Naive thymus-derived CD8-positive, alpha-beta T cell (primary cell): Measurements from ENCODE around the gene DHFR. TPM values are rescaled to one million over a fixed set of nuclear protein-coding genes. Genes with fewer than 3 reads are reported as not detected.

Experiments
- ATAC-seq, 2 donors: fragments of 150-1000 bp; cut with Tn5 transposase in 1 of 2; sonication (Bioruptor Pico), chemical (Tn5 transposase) in 1 of 2; 1 replicate in 1 of 2; 2 replicates in 1 of 2; pipeline ENCODE4 v1.10.0; 2021; ENCODE audit warnings: mild to moderate bottlenecking in 2 of 2, moderate library complexity in 2 of 2
- POLR2A ChIA-PET: fragments of 350-600 bp; sonication (Branson Sonifier 250); formaldehyde crosslinking; loops from one replicate; lab custom pipeline; 2021; ENCODE audit warnings: antibody characterized with exemption; lab: Charles Lee
- DNase-seq, 10 donors: peaks; one replicate each; pipeline versions ENCODE4 v3.0.0 to v3.0.0-alpha.2; 2020 to 2022
- H3K27ac Mint-ChIP-seq, 10 donors: one replicate each; pipeline ENCODE4 v1.8.0; 2020 to 2022; ENCODE audit warnings: mild to moderate bottlenecking in 10 of 10, mixed read lengths in 10 of 10, moderate library complexity in 4 of 10, inconsistent platforms in 1 of 10
- H3K27me3 Mint-ChIP-seq, 5 donors: one replicate each; pipeline ENCODE4 v1.8.0; 2021 to 2022; ENCODE audit warnings: mixed read lengths in 5 of 5
- H3K36me3 Mint-ChIP-seq, 3 donors: one replicate each; pipeline ENCODE4 v1.8.0; 2020 to 2022; ENCODE audit warnings: mixed read lengths in 3 of 3, mild to moderate bottlenecking in 2 of 3, inconsistent platforms in 1 of 3
- H3K4me1 Mint-ChIP-seq, 4 donors: one replicate each; pipeline ENCODE4 v1.8.0; 2021 to 2022; ENCODE audit warnings: mixed read lengths in 4 of 4
- H3K4me3 Mint-ChIP-seq, 10 donors: one replicate each; pipeline ENCODE4 v1.8.0; 2020 to 2022; ENCODE audit warnings: mild to moderate bottlenecking in 10 of 10, mixed read lengths in 10 of 10, moderate library complexity in 6 of 10, inconsistent platforms in 1 of 10
- H3K9me3 Mint-ChIP-seq, 9 donors: one replicate each; pipeline ENCODE4 v1.8.0; 2020 to 2022; ENCODE audit warnings: mixed read lengths in 9 of 9, mild to moderate bottlenecking in 3 of 9, inconsistent platforms in 1 of 9, moderate library complexity in 1 of 9
- polyA plus RNA-seq, 3 donors: library from polyadenylated mRNA; unstranded; fragments of 300-500 nt; fragmentation: Illumina TruSeq; gene quantifications; one replicate each; pipeline ENCODE4 v1.2.3, GENCODE V29; 2021
- total RNA-seq, 8 experiments: library from RNA in 2 of 8; stranded (reverse) in 2 of 8; gene quantifications; one replicate each; pipeline ENCODE4 v1.2.3 and lab custom pipeline; 2021 to 2026

Gene DHFR
- total and polyA plus RNA-seq, 5 experiments from 2014 or later: 0.82 to 19.5 (median 2.2) TPM

GRCh38 chr5:80646926-80647325, 7.9 kb downstream of the DHFR start:
- ATAC-seq: no peak
- Mint-ChIP-seq H3K4me1 (peaks cover 0 to 2% (median under 1%) of the 10 kb centered on the region in 4 donors), H3K36me3 (peaks cover 4 to 52% (median 25%) of the 10 kb centered on the region in 3 donors), H3K27ac (no peak overlapping the region), H3K4me3 (no peak overlapping the region), H3K9me3 (no peaks in the 10 kb centered on the region), H3K27me3 (no peaks in the 10 kb centered on the region)
- no peak for DNase-seq
- POLR2A ChIA-PET: no interaction called here

- Mint-ChIP-seq H3K9me3 (no peaks in the 10 kb centered on the region), H3K27ac (peak overlapping the region in 1 of 10 donors; percentile 4), H3K36me3 (peaks cover 4 to 72% (median 39%) of the 10 kb centered on the region in 3 donors), H3K4me1 (peaks cover 0 to 2% (median under 1%) of the 10 kb centered on the region in 4 donors), H3K27me3 (no peaks in the 10 kb centered on the region), H3K4me3 (no peak overlapping the region)
- ATAC-seq (no peak), DNase-seq (no peak)
- POLR2A ChIA-PET: no interaction called here
These were observed 9.9 kb downstream of the DHFR start for GRCh38 chr5:80644900-80645299.

GRCh38 chr5:80641353-80641752, 13.4 kb downstream of the DHFR start:
- no peak for ATAC-seq
- no peak overlapping the region for H3K4me3 Mint-ChIP-seq
- H3K27me3 Mint-ChIP-seq: no peaks in the 10 kb centered on the region
- peaks cover 0 to 2% (median under 1%) of the 10 kb centered on the region in 4 donors for H3K4me1 Mint-ChIP-seq
- H3K27ac Mint-ChIP-seq: no peak overlapping the region
- H3K9me3 Mint-ChIP-seq: no peaks in the 10 kb centered on the region
- peaks cover 8 to 86% (median 51%) of the 10 kb centered on the region in 3 donors for H3K36me3 Mint-ChIP-seq
- POLR2A ChIA-PET: no interaction called here
- no peak for DNase-seq

GRCh38 chr5:80634193-80634592, 20.6 kb downstream of the DHFR start:
- Mint-ChIP-seq H3K27me3 (no peaks in the 10 kb centered on the region), H3K9me3 (no peaks in the 10 kb centered on the region), H3K27ac (no peak overlapping the region), H3K4me3 (no peak overlapping the region), H3K36me3 (peaks cover 4 to 83% (median 30%) of the 10 kb centered on the region in 3 donors), H3K4me1 (no peaks in the 10 kb centered on the region)
- DNase-seq (no peak), ATAC-seq (no peak)
- POLR2A ChIA-PET: no interaction called here

- no peak overlapping the region for H3K27ac Mint-ChIP-seq
- no peaks in the 10 kb centered on the region for H3K4me1 Mint-ChIP-seq
- H3K36me3 Mint-ChIP-seq: peaks cover 0 to 72% (median 24%) of the 10 kb centered on the region in 3 donors
- ATAC-seq: no peak
- no peaks in the 10 kb centered on the region for H3K27me3 Mint-ChIP-seq
- H3K4me3 Mint-ChIP-seq: no peak overlapping the region
- POLR2A ChIA-PET: interaction anchor here (0.7 kb wide), 1 partner anchor 16 kb away, joined by 3 read pairs; no protein-coding TSS in a partner anchor
- no peak for DNase-seq
- no peaks in the 10 kb centered on the region for H3K9me3 Mint-ChIP-seq
These were observed 22.1 kb downstream of the DHFR start for GRCh38 chr5:80632700-80633099.

- H3K36me3 Mint-ChIP-seq: peaks cover 0 to 64% (median 21%) of the 10 kb centered on the region in 3 donors
- H3K4me3 Mint-ChIP-seq: no peak overlapping the region
- no peaks in the 10 kb centered on the region for H3K27me3 Mint-ChIP-seq
- H3K9me3 Mint-ChIP-seq: no peaks in the 10 kb centered on the region
- ATAC-seq (no peak), DNase-seq (no peak)
- POLR2A ChIA-PET: no interaction called here
- no peak overlapping the region for H3K27ac Mint-ChIP-seq
- no peaks in the 10 kb centered on the region for H3K4me1 Mint-ChIP-seq
These were observed 23.2 kb downstream of the DHFR start for GRCh38 chr5:80631278-80632259.

- H3K4me1 Mint-ChIP-seq: no peaks in the 10 kb centered on the region
- ATAC-seq: no peak
- H3K27me3 Mint-ChIP-seq: no peaks in the 10 kb centered on the region
- POLR2A ChIA-PET: no interaction called here
- peaks cover 0 to 51% (median 19%) of the 10 kb centered on the region in 3 donors for H3K36me3 Mint-ChIP-seq
- H3K4me3 Mint-ChIP-seq: no peak overlapping the region
- H3K27ac Mint-ChIP-seq: no peak overlapping the region
- DNase-seq: no peak
- no peaks in the 10 kb centered on the region for H3K9me3 Mint-ChIP-seq
These were observed 25.5 kb downstream of the DHFR start for GRCh38 chr5:80629281-80629680.

GRCh38 chr5:80625230-80625629, 29.6 kb downstream of the DHFR start:
- POLR2A ChIA-PET: no interaction called here
- ATAC-seq: no peak
- no peak for DNase-seq
- H3K27ac Mint-ChIP-seq: peak overlapping the region in 3 of 10 donors; percentile 40 to 63 (median 61)
- H3K36me3 Mint-ChIP-seq: peaks cover 0 to 25% (median 20%) of the 10 kb centered on the region in 3 donors
- H3K4me3 Mint-ChIP-seq: no peak overlapping the region
- no peaks in the 10 kb centered on the region for H3K9me3 Mint-ChIP-seq
- no peaks in the 10 kb centered on the region for H3K27me3 Mint-ChIP-seq
- no peaks in the 10 kb centered on the region for H3K4me1 Mint-ChIP-seq

GRCh38 chr5:80623999-80624398, 30.8 kb downstream of the DHFR start:
- Mint-ChIP-seq H3K27ac (no peak overlapping the region), H3K9me3 (no peaks in the 10 kb centered on the region), H3K4me1 (no peaks in the 10 kb centered on the region), H3K4me3 (no peak overlapping the region), H3K36me3 (peaks cover 0 to 16% (median 14%) of the 10 kb centered on the region in 3 donors), H3K27me3 (no peaks in the 10 kb centered on the region)
- POLR2A ChIA-PET: no interaction called here
- no peak for ATAC-seq
- no peak for DNase-seq

GRCh38 chr5:80622756-80623155, 32.0 kb downstream of the DHFR start:
- no peak for DNase-seq
- Mint-ChIP-seq H3K9me3 (no peaks in the 10 kb centered on the region), H3K27me3 (no peaks in the 10 kb centered on the region), H3K4me1 (no peaks in the 10 kb centered on the region), H3K4me3 (no peak overlapping the region), H3K27ac (no peak overlapping the region), H3K36me3 (peaks cover 0 to 21% (median 14%) of the 10 kb centered on the region in 3 donors)
- POLR2A ChIA-PET: no interaction called here
- ATAC-seq: no peak

GRCh38 chr5:80620211-80620610, 34.6 kb downstream of the DHFR start:
- Mint-ChIP-seq H3K9me3 (no peaks in the 10 kb centered on the region), H3K4me1 (no peaks in the 10 kb centered on the region), H3K27ac (no peak overlapping the region), H3K36me3 (peaks cover 0 to 20% (median 14%) of the 10 kb centered on the region in 3 donors), H3K27me3 (no peaks in the 10 kb centered on the region), H3K4me3 (no peak overlapping the region)
- no peak for DNase-seq
- POLR2A ChIA-PET: no interaction called here
- no peak for ATAC-seq

GRCh38 chr5:80619086-80619485, 35.7 kb downstream of the DHFR start:
- Mint-ChIP-seq H3K4me3 (no peak overlapping the region), H3K9me3 (no peaks in the 10 kb centered on the region), H3K36me3 (peaks cover 0 to 20% (median 14%) of the 10 kb centered on the region in 3 donors), H3K27ac (no peak overlapping the region), H3K27me3 (no peaks in the 10 kb centered on the region), H3K4me1 (no peaks in the 10 kb centered on the region)
- ATAC-seq: no peak
- POLR2A ChIA-PET: no interaction called here
- DNase-seq: no peak

GRCh38 chr5:80618438-80618837, 36.3 kb downstream of the DHFR start:
- Mint-ChIP-seq H3K4me3 (no peak overlapping the region), H3K9me3 (no peaks in the 10 kb centered on the region), H3K27me3 (no peaks in the 10 kb centered on the region), H3K27ac (no peak overlapping the region), H3K4me1 (no peaks in the 10 kb centered on the region), H3K36me3 (peaks cover 0 to 20% (median 14%) of the 10 kb centered on the region in 3 donors)
- ATAC-seq (no peak), DNase-seq (no peak)
- POLR2A ChIA-PET: no interaction called here
